RWPE2 (cell line): Measurements from ENCODE around the gene GBX2.

Experiments
- ATAC-seq: fragments of 200-7000 bp; cut with Tn5 transposase; 3 replicates; pipeline ENCODE4 v1.9.1; 2021; ENCODE audit warnings: low read depth
- DNase-seq: peaks from one replicate; pipeline ENCODE4 v3.0.0-alpha.2; 2020; ENCODE audit warnings: low spot score
- H3K27ac ChIP-seq: fragments of 450-650 bp; 2 replicates; pipeline ENCODE4 v1.5.1; 2017; ENCODE audit warnings: mild to moderate bottlenecking; ENCODE audit not compliant: poor library complexity, severe bottlenecking
- H3K27me3 ChIP-seq: fragments of 250-450 bp; sonication (Bioruptor Pico); 2 replicates; pipeline ENCODE4 v1.5.1; 2021; ENCODE audit warnings: mild to moderate bottlenecking, moderate library complexity; ENCODE audit not compliant: insufficient read depth, poor library complexity, severe bottlenecking
- H3K36me3 ChIP-seq: fragments of 250-450 bp; sonication (Bioruptor Pico); 2 replicates; pipeline ENCODE4 v1.5.1; 2020; ENCODE audit warnings: low read depth, mild to moderate bottlenecking, moderate library complexity
- H3K4me1 ChIP-seq: fragments of 250-450 bp; sonication (Bioruptor Pico); 2 replicates; pipeline ENCODE4 v1.5.1; 2021; ENCODE audit warnings: mild to moderate bottlenecking, moderate library complexity; ENCODE audit not compliant: insufficient read depth, poor library complexity, severe bottlenecking
- H3K4me3 ChIP-seq: fragments of 250-450 bp; sonication (Bioruptor Pico); 2 replicates; pipeline ENCODE4 v1.5.1; 2021; ENCODE audit warnings: mild to moderate bottlenecking, moderate library complexity; ENCODE audit not compliant: severe bottlenecking
- H3K9me3 ChIP-seq: fragments of 250-450 bp; sonication (Bioruptor Pico); 2 replicates; pipeline ENCODE4 v1.5.1; 2021; ENCODE audit warnings: mild to moderate bottlenecking, moderate library complexity; ENCODE audit not compliant: severe bottlenecking
- CTCF ChIP-seq: fragments of 450-650 bp; IDR thresholded peaks from one replicate; pipeline ENCODE4 v1.5.1; 2017; ENCODE audit warnings: mild to moderate bottlenecking, moderate library complexity; ENCODE audit not compliant: poor library complexity, severe bottlenecking

GBX2 gene

GRCh38 chr2:236129935-236130334 is 38.3 kb downstream of the GBX2 start:
- H3K9me3 ChIP-seq = no peaks in the 10 kb centered on the region
- ATAC-seq (no peak), DNase-seq (no peak)
- H3K27me3 ChIP-seq = no peaks in the 10 kb centered on the region
- no peaks in the 10 kb centered on the region for H3K36me3 ChIP-seq
- H3K27ac ChIP-seq = no peak overlapping the region
- no peak for TF ChIP-seq CTCF
- no peaks in the 10 kb centered on the region for H3K4me1 ChIP-seq
- H3K4me3 ChIP-seq = no peak overlapping the region

- no peak for DNase-seq
- Histone ChIP-seq H3K27me3 (no peaks in the 10 kb centered on the region), H3K4me1 (no peaks in the 10 kb centered on the region), H3K36me3 (no peaks in the 10 kb centered on the region; the same call in 1 of the 2 replicates), H3K9me3 (no peaks in the 10 kb centered on the region), H3K27ac (no peak overlapping the region), H3K4me3 (no peak overlapping the region)
- TF ChIP-seq CTCF = no peak
- ATAC-seq = no peak
These were observed 39.9 kb downstream of the GBX2 start for GRCh38 chr2:236128321-236128720.

- DNase-seq (no peak), ATAC-seq (no peak)
- H3K36me3 ChIP-seq = no peaks in the 10 kb centered on the region; the same call in 1 of the 2 replicates
- no peaks in the 10 kb centered on the region for H3K27me3 ChIP-seq
- H3K4me3 ChIP-seq = no peak overlapping the region
- H3K9me3 ChIP-seq = no peaks in the 10 kb centered on the region
- no peak overlapping the region for H3K27ac ChIP-seq
- TF ChIP-seq CTCF = no peak
- no peaks in the 10 kb centered on the region for H3K4me1 ChIP-seq
These were observed 41.2 kb downstream of the GBX2 start for GRCh38 chr2:236127010-236127409.

- H3K4me3 ChIP-seq = no peak overlapping the region
- TF ChIP-seq CTCF = no peak
- H3K27ac ChIP-seq = no peak overlapping the region
- no peak for DNase-seq
- no peaks in the 10 kb centered on the region for H3K4me1 ChIP-seq
- no peaks in the 10 kb centered on the region; the same call in 1 of the 2 replicates for H3K36me3 ChIP-seq
- no peak for ATAC-seq
- no peaks in the 10 kb centered on the region for H3K27me3 ChIP-seq
- no peaks in the 10 kb centered on the region for H3K9me3 ChIP-seq
These were observed 42.6 kb downstream of the GBX2 start for GRCh38 chr2:236125541-236125940.

- Histone ChIP-seq H3K27me3 (no peaks in the 10 kb centered on the region), H3K36me3 (no peaks in the 10 kb centered on the region; the same call in 1 of the 2 replicates), H3K4me3 (no peak overlapping the region), H3K9me3 (no peaks in the 10 kb centered on the region), H3K27ac (no peak overlapping the region), H3K4me1 (no peaks in the 10 kb centered on the region)
- no peak for ATAC-seq
- TF ChIP-seq CTCF = no peak
- DNase-seq = no peak
These were observed 43.8 kb downstream of the GBX2 start for GRCh38 chr2:236124182-236124893.
